Stimulated activated CD8-positive, alpha-beta memory T cell treated with anti-CD3 and anti-CD28 coated beads, Interleukin-4, amount 100 ng/mL, for 24 hours (primary cell): ENCODE results near the gene DSCAM.
"Not testable (repeated sequence)": the region's sequence is repeated elsewhere in the genome, so short reads cannot be mapped to it uniquely, and the experiment has no call there.

Experiments used
- DNase-seq: peaks from one replicate; pipeline ENCODE4 v3.0.0-alpha.2; 2020; ENCODE audit warnings: low read depth

The DSCAM gene

DNA sequence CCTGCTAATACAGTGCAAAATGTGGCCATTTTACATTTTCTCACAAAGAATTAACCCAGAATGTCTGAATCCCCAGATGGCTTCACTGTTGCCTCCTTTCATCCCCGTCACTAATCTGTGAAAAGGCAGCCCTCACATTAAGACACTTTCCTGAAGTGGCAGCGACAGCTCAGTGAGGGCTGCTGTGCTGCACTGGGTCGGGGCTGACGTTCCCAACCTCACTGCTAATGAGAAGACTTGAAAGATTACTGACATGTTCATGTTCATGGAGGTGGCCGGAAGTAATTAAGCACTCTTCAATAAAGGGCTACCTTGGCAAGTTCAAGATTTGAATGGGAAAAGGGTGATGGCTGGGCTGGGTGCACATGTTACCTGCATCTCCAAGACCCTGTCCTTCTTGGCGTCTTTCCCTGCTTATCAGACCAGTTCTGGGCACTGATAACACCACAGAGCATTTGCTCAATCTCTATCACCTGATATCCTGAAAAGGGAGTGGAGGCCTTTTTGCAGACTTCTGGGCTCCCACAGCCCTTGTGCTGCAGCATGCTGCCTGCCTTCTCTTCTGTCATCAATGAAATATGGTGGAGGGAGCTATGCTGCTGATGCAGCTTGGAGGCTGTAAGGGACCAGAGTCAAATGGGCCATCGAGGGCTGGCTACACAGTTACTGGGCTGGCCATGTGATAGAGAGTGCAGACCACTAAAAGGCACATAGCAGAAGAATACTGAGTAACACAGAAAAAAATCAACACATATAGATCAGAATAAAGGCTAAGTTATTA lies 596.3 kb downstream of the DSCAM start:
- no peak for DNase-seq

DNA sequence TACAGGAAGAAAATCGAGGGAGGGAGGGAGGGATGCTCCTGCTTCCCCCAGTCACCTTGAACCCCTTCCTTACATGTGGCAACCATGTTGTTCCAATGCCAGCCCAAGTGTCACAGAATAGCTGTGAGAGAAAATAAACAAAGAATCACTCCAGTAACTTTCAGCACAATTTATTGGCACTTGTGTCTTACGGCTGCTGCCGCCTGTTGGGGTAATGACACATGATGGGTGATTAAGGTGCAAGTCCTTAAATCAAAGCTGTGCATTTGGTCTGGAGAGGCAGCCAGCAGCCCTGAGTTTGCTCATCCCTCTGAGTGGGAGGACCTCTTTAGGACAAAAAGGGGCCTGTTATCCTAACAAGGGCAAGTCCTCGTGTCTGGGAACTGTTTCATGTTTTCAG lies 602.0 kb downstream of the DSCAM start:
- no peak for DNase-seq

DNA sequence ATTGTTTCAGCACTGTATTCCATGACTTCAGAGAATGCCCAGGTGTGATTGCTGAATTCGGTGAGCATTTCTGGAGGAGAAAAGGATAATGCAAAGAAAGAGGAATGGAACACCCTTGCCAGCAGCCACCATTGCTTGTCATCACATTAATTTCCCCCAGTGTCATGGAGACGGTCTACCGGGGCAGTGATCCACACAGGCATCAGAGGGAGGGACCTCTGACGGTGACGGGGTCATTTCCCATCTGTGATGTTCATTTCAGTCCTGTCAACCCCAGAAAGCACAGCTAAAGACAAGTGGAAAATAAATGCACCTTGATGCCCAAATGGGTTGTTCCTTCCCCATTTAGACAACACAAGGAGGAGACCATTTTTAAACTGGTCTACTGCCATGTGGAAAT lies 603.3 kb downstream of the DSCAM start:
- DNase-seq, result no peak

DNA sequence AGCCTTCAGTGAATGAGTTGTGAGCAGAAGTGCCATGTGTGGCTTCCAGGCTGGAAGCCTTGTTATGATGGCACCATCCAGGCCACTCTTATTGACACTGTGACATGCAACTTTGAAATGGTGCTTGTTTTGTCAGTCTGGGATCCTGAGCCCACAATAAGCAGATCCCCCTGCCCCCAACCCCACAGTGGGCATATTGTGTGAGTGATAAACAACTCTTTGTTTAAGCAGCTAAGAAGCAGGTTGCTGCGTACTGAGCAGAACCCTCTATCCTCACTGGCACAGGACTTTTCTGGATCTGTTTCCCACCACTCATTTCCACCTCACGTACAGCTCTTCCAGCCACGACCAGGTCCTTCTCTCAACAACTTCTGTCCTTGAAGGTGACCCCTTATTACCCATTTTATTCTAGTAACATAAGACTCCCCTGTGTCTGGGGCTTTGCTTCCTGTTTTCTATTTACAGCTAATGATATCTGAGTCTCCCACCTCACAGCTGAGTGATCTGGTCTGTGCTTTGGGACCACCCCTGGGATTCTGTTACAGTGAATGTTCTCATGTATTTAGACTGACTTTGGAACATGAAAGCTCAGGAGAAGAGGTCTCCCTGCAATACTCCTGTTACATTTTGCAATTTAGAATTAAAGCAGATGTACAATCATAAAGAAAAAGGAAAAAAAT lies 604.2 kb downstream of the DSCAM start:
- no peak for DNase-seq

DNA sequence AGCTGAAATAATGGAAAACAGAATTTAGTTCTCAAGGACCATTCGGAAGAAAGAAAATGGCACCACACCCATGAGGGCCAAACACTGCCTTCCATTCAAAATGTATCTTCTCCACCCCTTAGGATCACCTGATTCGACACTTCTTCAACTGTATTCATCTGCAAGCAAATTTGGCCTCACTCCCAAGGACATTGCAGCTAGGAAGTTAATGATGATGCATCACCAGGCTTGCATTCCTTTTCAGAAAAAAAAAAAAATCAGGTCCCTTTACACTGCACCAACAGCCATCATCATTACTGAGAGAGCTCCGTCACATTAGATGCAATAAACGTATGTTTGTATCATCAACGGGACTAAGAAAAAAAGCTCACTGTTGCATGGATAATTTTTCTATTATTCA lies 611.4 kb downstream of the DSCAM start:
- DNase-seq, result no peak

DNA sequence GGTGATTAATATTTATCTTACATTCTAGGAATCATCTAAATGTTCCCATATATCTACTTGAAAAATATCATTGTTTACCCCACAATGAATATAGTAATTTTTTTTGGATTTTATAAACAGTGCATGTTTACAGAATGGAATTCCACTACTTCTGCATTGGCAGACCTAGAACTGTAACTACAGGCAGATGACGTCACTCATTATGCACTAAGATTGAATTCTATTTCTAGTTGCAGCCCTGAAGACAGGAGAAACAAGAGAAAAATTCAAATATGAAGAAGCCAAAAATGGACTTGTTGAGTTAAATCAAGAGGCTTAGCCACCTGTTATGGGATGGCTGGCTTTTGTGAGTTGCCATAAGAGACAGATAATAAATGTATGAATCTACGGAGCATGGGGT lies 615.0 kb downstream of the DSCAM start:
- DNase-seq, result no peak

DNA sequence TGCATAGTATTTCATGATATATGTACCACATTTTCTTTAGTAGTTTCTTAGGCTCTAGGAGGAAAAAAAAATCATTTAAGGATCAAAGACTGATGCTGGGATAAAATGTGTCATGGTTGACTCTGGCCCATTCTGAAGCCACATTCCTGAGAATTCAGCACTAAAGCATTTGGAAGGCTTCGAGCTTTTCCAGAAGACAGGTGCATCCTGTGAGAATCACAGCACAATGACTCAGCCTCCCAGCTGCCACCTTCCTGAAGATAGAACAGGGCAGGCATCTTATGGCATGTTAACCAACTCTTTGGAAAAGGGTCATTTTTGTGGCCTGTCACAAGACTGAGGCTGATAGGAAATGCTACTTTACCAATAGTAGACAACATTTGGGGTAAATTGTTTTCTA lies 619.9 kb downstream of the DSCAM start:
- no peak for DNase-seq

DNA sequence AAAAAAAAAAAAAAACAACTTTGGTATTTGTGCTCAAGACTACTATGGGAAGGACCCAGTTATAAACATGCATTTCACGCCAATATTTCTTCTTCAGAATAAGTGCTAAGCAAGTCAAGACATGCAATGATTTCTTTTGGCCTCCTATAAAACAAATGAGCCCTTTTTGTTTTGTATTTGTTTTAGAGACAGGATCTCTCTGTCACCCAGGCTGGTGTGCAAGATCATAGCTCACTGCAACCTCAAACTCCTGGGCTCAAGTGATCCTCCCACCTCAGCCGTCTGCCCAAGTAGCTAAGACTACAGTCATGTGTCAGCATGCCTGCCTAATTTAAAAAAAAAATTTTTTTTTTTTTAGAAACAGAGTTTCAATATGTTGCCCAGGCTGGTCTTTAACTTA lies 631.0 kb downstream of the DSCAM start:
- no peak for DNase-seq

DNA sequence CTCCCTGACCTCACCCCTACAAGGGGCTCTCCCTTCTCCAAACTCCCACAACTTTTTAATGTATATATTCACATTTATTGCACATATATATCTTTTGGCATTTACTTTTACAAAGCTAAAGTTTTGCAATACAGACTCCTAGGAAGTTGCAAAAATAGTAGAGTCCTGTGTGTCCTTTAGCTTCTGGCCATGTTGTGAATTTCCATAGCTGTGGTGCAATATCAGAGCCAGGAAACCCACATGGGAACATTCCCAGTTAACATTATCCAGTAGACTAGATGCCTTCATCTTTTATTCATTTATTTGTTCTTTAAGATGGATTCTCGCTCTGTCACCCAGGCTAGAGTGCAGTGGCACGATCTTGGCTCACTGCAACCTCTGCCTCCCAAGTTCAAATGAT lies 636.7 kb downstream of the DSCAM start:
- no peak for DNase-seq

DNA sequence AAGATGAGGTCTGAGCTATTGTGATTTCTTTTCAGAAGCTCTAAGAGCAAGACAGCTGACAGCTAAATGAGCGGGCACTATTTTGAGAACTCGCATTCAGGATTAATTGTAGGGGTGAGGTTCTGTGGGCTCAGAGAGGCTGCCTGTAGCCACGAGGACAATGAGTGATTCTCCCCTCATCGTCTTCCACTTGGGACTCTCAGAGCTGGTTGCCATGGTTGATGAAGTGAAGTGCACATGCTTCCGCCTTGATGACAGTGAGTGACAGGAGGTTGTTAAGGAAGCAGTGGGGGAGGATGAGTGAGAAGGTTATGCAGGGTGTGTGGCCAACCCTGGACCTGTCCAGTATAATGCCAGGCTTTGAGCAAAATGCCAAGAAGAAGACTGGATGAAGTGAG lies 638.0 kb downstream of the DSCAM start:
- no peak for DNase-seq

DNA sequence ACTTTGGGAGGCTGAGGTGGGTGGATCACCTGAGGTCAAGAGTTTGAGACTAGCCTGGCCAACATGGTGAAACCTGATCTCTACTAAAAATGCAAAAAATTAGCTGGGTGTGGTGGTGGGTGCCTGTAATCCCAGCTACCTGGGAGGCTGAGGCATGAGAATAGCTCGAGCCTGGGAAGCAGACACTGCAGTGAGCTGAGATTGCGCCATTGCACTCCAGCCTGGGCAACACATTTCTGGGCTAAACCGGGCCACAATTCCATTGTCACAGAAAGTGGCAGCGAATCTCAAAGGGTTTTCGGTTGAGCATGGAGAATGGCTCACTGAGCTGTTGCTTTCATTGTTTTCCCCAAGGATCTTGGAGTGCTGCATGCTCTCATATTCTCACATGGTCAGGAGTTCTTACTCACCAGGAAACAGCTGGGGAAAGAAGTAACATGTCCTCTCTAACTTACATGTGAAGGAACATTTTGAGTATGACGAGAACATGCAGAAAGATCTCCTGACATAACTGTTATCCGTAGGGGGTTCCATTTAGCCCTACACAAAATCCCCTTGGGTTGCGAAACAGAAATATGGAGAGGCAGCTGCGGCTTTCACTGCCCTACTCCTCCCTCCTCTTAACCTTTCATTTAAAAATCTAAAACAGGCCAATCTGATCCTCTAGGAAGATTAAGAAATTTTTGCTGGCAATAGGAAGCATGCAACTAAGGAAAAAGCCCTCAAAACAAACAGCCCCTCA lies 638.6 kb downstream of the DSCAM start:
- no peak for DNase-seq

DNA sequence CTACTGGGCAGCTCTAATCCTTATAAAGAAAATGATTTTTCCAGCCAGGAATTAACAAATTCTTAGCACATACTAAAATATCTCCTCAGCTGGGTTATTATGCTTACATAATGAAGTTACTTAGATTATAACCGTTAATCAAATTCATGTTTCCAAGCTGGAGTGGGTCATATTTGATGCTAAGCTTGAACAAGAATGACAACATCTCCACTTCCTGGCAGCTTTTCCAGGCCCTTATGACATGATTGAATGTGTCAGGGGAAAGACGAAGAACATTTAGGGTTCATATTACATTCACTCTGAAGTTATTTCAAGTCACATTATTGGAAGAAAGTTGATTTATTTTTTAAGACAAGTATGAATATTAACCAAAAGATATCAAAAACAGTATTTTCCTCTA lies 646.0 kb downstream of the DSCAM start:
- DNase-seq, result no peak

DNA sequence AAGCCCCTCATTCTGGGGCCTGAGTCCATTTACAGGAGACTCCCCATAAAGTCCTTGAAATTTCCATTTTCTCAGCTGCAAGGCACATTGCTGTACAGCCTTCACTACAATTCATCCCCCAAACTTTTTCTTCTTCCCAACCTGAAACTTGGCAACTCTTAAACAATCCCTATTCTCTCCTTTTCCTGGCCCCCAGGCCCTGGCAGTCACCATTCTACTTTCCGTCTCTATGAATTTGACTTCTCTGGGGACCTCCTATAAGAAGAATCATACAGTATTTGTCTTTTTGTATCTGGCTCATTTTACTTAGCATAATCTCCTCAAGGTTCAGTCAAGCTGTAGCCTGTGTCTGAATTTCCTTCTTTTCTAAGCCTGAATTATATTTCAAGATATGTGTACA lies 646.8 kb downstream of the DSCAM start:
- no peak for DNase-seq

DNA sequence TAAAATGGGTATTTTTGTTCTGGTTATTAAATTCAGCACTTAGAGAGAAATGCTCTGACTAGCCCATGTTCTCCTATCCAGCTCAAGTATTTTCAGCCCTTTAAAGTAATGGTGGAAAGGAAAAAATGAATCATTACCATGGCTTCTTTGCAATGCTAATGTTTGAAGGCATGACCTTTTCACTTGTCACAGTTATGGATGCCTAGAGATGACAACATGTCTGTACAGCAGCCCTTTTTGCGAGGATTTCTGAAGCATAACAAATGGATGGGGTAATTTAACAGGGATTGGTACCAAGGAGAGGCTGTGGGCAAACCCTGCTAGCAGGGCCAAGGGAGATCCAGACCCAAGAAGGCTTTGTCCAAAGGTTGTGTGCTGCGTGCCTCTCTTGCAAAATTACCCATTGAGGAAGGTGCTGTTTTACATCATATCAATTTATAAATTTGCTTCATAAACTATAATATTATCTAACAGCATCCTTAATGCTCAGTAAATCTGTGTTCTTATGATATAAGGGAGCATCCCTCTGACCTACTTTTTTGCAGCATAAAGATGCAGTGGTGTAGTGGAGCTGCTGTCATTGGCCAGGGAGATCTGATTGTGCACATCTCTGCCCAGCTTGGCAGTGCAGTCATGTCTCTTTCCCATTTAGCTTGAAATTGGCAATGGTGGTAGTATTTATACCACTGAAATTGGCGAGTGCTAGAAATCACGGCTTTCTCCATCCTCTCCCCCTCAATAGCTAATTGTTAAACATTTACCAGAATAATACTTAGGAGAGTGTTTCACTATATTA lies 652.6 kb downstream of the DSCAM start:
- DNase-seq, result no peak

DNA sequence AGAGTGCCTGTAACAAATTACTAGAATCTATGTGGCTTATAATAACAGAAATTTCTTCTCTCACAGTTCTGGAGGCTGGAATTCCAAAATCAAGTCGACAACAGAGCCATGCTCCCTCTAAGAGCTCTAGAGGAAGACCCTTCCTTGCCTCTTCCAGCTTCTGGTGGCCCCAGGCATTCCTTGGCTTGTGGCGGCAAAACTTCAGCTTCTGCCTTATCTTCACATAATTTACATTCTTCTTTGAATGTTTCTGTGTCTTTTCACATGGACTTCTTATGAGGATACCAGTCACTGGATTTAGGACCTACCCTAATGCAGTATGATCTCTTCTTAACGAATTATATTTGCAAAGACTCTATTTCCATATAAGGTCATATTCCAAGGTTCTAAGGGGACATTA lies 655.3 kb downstream of the DSCAM start:
- no peak for DNase-seq

DNA sequence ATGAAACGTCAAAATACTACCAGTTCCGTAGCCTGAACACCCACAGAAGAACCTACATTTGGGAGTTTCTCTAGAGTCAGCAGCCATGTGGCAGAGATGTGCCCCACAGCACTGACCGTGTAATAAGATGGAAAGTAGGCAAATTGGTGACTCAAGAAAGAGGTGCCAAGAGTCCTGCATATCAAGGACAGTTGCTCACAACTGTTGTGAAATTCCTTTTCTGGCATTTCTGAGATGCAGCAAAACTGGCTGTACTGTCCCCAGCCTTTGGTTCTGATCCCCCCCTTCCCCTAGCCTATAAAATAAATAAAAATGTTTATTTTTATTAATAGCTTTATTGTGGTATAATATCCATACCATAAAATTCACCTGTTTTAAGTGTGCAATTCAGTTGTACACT lies 655.8 kb downstream of the DSCAM start:
- DNase-seq, result no peak

DNA sequence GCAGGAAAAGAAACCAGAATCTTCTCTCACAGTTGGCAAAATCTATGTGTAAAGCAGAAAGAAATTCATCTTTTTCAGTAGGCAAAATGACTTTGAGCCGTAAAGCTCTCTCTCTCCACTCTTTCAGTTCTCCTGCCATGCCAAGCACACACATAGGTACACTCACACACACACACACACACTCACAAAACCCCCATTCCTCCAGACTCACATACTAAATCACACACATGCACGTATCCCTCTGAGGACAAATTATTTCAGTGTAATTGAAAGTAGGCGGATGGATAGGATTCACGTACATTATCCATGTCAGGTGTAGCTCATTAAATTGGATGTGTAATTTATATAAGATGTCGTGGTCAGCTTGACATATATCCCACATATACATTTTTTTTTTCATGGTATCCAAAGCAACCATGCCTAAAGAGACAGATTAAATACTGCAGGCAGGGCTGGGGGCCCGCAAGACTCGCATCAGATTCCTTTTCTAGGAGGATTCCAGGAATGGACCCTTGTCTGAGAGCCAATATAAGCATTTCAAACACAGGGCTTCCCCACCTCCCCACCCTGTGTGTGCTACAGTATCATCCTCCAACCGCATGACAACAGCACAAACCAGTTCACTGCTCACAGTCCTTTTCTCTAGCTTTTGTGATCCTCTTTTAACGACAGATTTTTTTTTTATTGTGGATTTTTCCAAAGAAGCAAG lies 658.9 kb downstream of the DSCAM start:
- DNase-seq, result no peak

DNA sequence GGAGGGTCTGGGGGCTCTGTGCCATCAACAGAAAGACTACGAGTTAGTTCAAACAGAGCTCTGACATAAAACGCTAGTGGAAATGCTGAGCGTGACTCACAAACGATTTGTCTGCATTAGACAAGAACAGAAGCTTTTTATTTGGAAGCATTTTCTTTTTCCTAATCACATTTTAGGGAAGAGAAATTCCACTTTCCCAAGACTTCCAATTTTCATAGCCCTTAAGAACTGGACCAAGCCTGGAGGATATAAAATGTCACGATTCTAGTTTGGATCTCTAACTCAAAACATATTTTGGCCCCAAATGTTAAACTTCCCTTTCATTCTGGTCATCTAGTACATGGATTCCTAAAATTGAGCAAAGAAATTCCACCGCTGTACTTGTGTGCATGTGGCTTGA lies 659.7 kb downstream of the DSCAM start:
- DNase-seq, result no peak

DNA sequence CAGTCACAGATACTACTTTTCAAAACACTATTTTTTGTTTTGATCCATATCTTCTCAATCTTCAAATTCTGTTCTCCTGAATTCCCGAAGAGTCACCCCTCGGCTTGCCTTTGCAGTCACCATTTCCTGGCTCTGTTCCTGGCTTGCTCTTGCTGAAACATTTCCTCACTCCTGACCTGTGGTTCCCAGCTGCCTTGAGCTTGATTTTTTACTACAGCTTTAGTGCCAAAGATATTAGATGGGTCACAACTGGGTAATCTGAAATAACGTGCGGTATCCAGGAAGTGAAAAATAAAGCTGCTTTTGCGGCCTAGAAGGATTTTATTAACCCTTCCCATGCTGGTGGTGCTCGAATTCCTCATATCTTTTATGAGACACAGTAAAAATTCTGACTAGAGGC lies 660.9 kb downstream of the DSCAM start:
- no peak for DNase-seq

DNA sequence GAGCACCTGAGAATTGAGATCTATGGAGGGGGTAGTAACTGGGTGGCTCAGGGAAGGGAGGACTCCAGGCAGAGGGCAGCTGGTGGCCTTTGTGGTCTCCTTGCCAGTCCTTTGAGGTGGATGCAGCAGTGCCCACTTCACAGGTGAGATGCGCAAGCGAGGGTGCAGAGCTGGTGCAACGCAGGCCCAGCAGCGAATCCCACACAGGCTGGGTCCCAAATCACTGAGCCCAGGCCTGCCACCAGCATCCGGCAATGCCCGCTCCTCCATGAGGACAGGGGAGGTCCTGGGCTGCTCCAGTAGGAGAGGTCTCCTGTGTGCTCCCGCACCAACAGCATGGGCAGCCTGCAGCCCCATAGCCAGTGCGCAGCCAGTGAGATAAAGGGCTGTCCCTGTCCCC lies 661.8 kb downstream of the DSCAM start:
- no peak for DNase-seq

DNA sequence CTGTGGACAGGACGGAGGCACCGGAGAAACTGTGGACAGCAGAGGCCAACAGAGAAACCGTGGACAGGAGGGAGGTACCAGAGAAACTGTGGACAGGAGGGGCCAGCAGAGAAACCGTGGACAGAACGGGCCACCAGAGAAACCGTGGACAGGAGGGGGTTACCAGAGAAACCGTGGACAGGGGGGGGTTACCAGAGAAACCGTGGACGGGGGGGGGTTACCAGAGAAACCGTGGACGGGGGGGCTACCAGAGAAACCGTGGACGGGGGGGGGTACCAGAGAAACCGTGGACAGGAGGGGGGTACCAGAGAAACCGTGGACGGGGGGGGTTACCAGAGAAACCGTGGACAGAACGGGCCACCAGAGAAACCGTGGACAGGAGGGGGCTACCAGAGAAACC lies 664.5 kb downstream of the DSCAM start:
- not testable (repeated sequence) for DNase-seq

DNA sequence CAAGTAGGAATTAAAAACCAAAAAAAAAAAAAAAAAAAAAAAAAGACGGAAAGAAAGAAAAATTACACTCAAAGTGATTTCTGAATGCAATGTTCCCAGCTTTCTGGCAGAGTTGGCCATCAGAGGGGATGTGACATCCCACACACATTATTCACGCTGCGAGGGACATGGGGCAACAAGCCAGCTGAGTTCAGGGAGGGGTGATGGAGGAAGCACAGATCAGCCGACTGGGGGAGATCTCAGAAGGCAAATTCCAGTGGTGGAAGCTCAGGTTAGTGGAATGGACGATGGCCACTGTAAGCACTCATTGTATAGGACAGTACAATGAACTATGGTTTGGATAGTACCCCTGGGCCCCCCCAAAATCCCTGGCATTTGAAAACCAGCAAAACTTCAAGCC lies 667.8 kb downstream of the DSCAM start:
- DNase-seq, result no peak
